ENCODE data around the gene SVOP. TPM values are rescaled to one million over a fixed set of nuclear protein-coding genes. Genes with fewer than 3 reads are reported as not detected.
"Not testable (repeated sequence)": the region's sequence is repeated elsewhere in the genome, so short reads cannot be mapped to it uniquely, and the experiment has no call there.

Gene SVOP
- total RNA-seq, 1 experiment from 2014 or later, result 0.03 TPM

GRCh38 chr12:109049794-109050193 lies 28.9 kb upstream of the SVOP start:
- not testable (repeated sequence) for H3K36me3 ChIP-seq (replicated peaks; ENCODE audit: control insufficient read depth, insufficient read depth, low read length); H3K27me3 ChIP-seq (ENCODE audit: control insufficient read depth, insufficient read depth, low read length); DNase-seq; H3K4me3 ChIP-seq (ENCODE audit: insufficient read depth, low read depth, low read length)

- H3K27me3 ChIP-seq (ENCODE audit: control insufficient read depth, insufficient read depth, low read length); DNase-seq; H3K36me3 ChIP-seq (replicated peaks; ENCODE audit: control insufficient read depth, insufficient read depth, low read length); H3K4me3 ChIP-seq (ENCODE audit: insufficient read depth, low read depth, low read length): not testable (repeated sequence)
Observed at GRCh38 chr12:109048706-109049105, 27.8 kb upstream of the SVOP start.

GRCh38 chr12:109047081-109047805 lies 26.4 kb upstream of the SVOP start:
- H3K4me3 ChIP-seq (ENCODE audit: insufficient read depth, low read depth, low read length), result no peak overlapping the region
- no peaks in the 10 kb centered on the region for H3K36me3 ChIP-seq (replicated peaks; ENCODE audit: control insufficient read depth, insufficient read depth, low read length)
- DNase-seq, result no peak
- no peaks in the 10 kb centered on the region for H3K27me3 ChIP-seq (ENCODE audit: control insufficient read depth, insufficient read depth, low read length)

GRCh38 chr12:109044241-109044640 lies 23.4 kb upstream of the SVOP start:
- no peaks in the 10 kb centered on the region for H3K36me3 ChIP-seq (replicated peaks; ENCODE audit: control insufficient read depth, insufficient read depth, low read length)
- DNase-seq, result no peak
- no peaks in the 10 kb centered on the region for H3K27me3 ChIP-seq (ENCODE audit: control insufficient read depth, insufficient read depth, low read length)
- H3K4me3 ChIP-seq (ENCODE audit: insufficient read depth, low read depth, low read length), result no peak overlapping the region

GRCh38 chr12:109036975-109037374 lies 16.1 kb upstream of the SVOP start:
- H3K4me3 ChIP-seq (ENCODE audit: insufficient read depth, low read depth, low read length), result no peak overlapping the region
- no peaks in the 10 kb centered on the region for H3K36me3 ChIP-seq (replicated peaks; ENCODE audit: control insufficient read depth, insufficient read depth, low read length)
- DNase-seq, result no peak
- no peaks in the 10 kb centered on the region for H3K27me3 ChIP-seq (ENCODE audit: control insufficient read depth, insufficient read depth, low read length)

GRCh38 chr12:109033239-109034196 lies 12.7 kb upstream of the SVOP start:
- Histone ChIP-seq H3K36me3 (replicated peaks; ENCODE audit: control insufficient read depth, insufficient read depth, low read length) (no peaks in the 10 kb centered on the region), H3K4me3 (ENCODE audit: insufficient read depth, low read depth, low read length) (no peak overlapping the region), H3K27me3 (ENCODE audit: control insufficient read depth, insufficient read depth, low read length) (no peaks in the 10 kb centered on the region)
- DNase-seq, result no peak

- Histone ChIP-seq H3K27me3 (ENCODE audit: control insufficient read depth, insufficient read depth, low read length) (no peaks in the 10 kb centered on the region; the same call in 1 of the 2 replicates), H3K36me3 (replicated peaks; ENCODE audit: control insufficient read depth, insufficient read depth, low read length) (no peaks in the 10 kb centered on the region), H3K4me3 (ENCODE audit: insufficient read depth, low read depth, low read length) (no peak overlapping the region)
- no peak for DNase-seq
Observed at GRCh38 chr12:109029411-109029810, 8.5 kb upstream of the SVOP start.

- not testable (repeated sequence) for H3K4me3 ChIP-seq (ENCODE audit: insufficient read depth, low read depth, low read length); H3K27me3 ChIP-seq (ENCODE audit: control insufficient read depth, insufficient read depth, low read length); H3K36me3 ChIP-seq (replicated peaks; ENCODE audit: control insufficient read depth, insufficient read depth, low read length); DNase-seq
Observed at GRCh38 chr12:109028624-109029023, 7.8 kb upstream of the SVOP start.

GRCh38 chr12:109027767-109028166 lies 6.9 kb upstream of the SVOP start:
- DNase-seq, result no peak
- Histone ChIP-seq H3K36me3 (replicated peaks; ENCODE audit: control insufficient read depth, insufficient read depth, low read length) (no peaks in the 10 kb centered on the region), H3K27me3 (ENCODE audit: control insufficient read depth, insufficient read depth, low read length) (no peaks in the 10 kb centered on the region; the same call in 1 of the 2 replicates), H3K4me3 (ENCODE audit: insufficient read depth, low read depth, low read length) (no peak overlapping the region)

- Histone ChIP-seq H3K36me3 (replicated peaks; ENCODE audit: control insufficient read depth, insufficient read depth, low read length) (no peaks in the 10 kb centered on the region), H3K27me3 (ENCODE audit: control insufficient read depth, insufficient read depth, low read length) (peaks cover 6% of the 10 kb centered on the region; the same call in 1 of the 2 replicates), H3K4me3 (ENCODE audit: insufficient read depth, low read depth, low read length) (no peak overlapping the region)
- no peak for DNase-seq
Observed at GRCh38 chr12:109020146-109020795, 597 bp downstream of the SVOP start.

- Histone ChIP-seq H3K36me3 (replicated peaks; ENCODE audit: control insufficient read depth, insufficient read depth, low read length) (no peaks in the 10 kb centered on the region), H3K27me3 (ENCODE audit: control insufficient read depth, insufficient read depth, low read length) (peaks cover 6% of the 10 kb centered on the region; the same call in 1 of the 2 replicates), H3K4me3 (ENCODE audit: insufficient read depth, low read depth, low read length) (no peak overlapping the region)
- no peak for DNase-seq
Observed at GRCh38 chr12:109018296-109018695, 2.6 kb downstream of the SVOP start.

GRCh38 chr12:109016978-109017377 lies 3.9 kb downstream of the SVOP start:
- Histone ChIP-seq H3K27me3 (ENCODE audit: control insufficient read depth, insufficient read depth, low read length) (peaks cover 4% of the 10 kb centered on the region; the same call in 1 of the 2 replicates), H3K4me3 (ENCODE audit: insufficient read depth, low read depth, low read length) (no peak overlapping the region), H3K36me3 (replicated peaks; ENCODE audit: control insufficient read depth, insufficient read depth, low read length) (no peaks in the 10 kb centered on the region)
- no peak for DNase-seq

GRCh38 chr12:109016016-109016415 lies 4.9 kb downstream of the SVOP start:
- no peaks in the 10 kb centered on the region; the same call in 1 of the 2 replicates for H3K27me3 ChIP-seq (ENCODE audit: control insufficient read depth, insufficient read depth, low read length)
- H3K36me3 ChIP-seq (replicated peaks; ENCODE audit: control insufficient read depth, insufficient read depth, low read length), result no peaks in the 10 kb centered on the region
- H3K4me3 ChIP-seq (ENCODE audit: insufficient read depth, low read depth, low read length), result no peak overlapping the region
- no peak for DNase-seq

GRCh38 chr12:109014984-109015765 lies 5.7 kb downstream of the SVOP start:
- Histone ChIP-seq H3K36me3 (replicated peaks; ENCODE audit: control insufficient read depth, insufficient read depth, low read length) (no peaks in the 10 kb centered on the region), H3K4me3 (ENCODE audit: insufficient read depth, low read depth, low read length) (no peak overlapping the region), H3K27me3 (ENCODE audit: control insufficient read depth, insufficient read depth, low read length) (no peaks in the 10 kb centered on the region)
- DNase-seq, result no peak

Data from H7 (cell line).